ENCODE measurements around the gene CLN5. TPM values are rescaled to one million over a fixed set of nuclear protein-coding genes. Genes with fewer than 3 reads are reported as not detected.

CLN5 gene
- total and polyA plus RNA-seq, 11 donors, result 11.8 to 19.1 (median 15.9) TPM

GRCh38 chr13:76971215-76971614 is 20.7 kb upstream of the CLN5 start:
- Histone ChIP-seq H3K4me3 (no peak overlapping the region), H3K9me3 (no peaks in the 10 kb centered on the region), H3K27ac (no peak overlapping the region), H3K27me3 (peaks cover 0 to 12% (median 4%) of the 10 kb centered on the region in 9 donors), H3K36me3 (no peaks in the 10 kb centered on the region), H3K4me1 (peaks cover 0 to 2% (median 0%) of the 10 kb centered on the region in 12 donors)
- intact Hi-C loops (cut with DNase I), result loop anchor here in 1 of 10 donors (10.0 kb wide), 1 partner anchor 1096 kb away; no protein-coding TSS in a partner anchor
- DNase-seq (no peak), ATAC-seq (no peak)
- 55 to 75% (median 59%) methylated on average over 3 of the region's 3 CpGs for WGBS, 4 donors
- no peak for TF ChIP-seq POLR2A (IDR thresholded peaks at IDR 0.05)
- no peak for TF ChIP-seq CTCF (IDR thresholded peaks at IDR 0.05)

GRCh38 chr13:76971851-76972829 is 19.7 kb upstream of the CLN5 start:
- Histone ChIP-seq H3K27ac (no peak overlapping the region), H3K9me3 (no peaks in the 10 kb centered on the region), H3K36me3 (no peaks in the 10 kb centered on the region), H3K4me3 (no peak overlapping the region), H3K27me3 (peaks cover 0 to 16% (median 4%) of the 10 kb centered on the region in 9 donors), H3K4me1 (peaks cover 0 to 2% (median 0%) of the 10 kb centered on the region in 12 donors)
- TF ChIP-seq CTCF (IDR thresholded peaks at IDR 0.05), result no peak
- no peak for TF ChIP-seq POLR2A (IDR thresholded peaks at IDR 0.05)
- DNase-seq, result no peak
- WGBS, 4 donors, result 44 to 48% (median 46%) methylated on average over 19 of the region's 19 CpGs
- peak in 1 of 4 donors; percentile 46 for ATAC-seq
- intact Hi-C loops (cut with DNase I), result loop anchor here in 1 of 10 donors (10.0 kb wide), 1 partner anchor 1097 kb away; no protein-coding TSS in a partner anchor

GRCh38 chr13:76973920-76974617 is 17.8 kb upstream of the CLN5 start:
- ATAC-seq, result no peak
- Histone ChIP-seq H3K36me3 (no peaks in the 10 kb centered on the region), H3K4me1 (peaks cover 0 to 2% (median 0%) of the 10 kb centered on the region in 12 donors), H3K27ac (no peak overlapping the region), H3K9me3 (no peaks in the 10 kb centered on the region), H3K27me3 (peaks cover 0 to 18% (median 6%) of the 10 kb centered on the region in 9 donors), H3K4me3 (no peak overlapping the region)
- 90 to 95% (median 93%) methylated on average over 6 of the region's 6 CpGs for WGBS, 4 donors
- TF ChIP-seq CTCF (IDR thresholded peaks at IDR 0.05), result no peak
- TF ChIP-seq POLR2A (IDR thresholded peaks at IDR 0.05), result no peak
- DNase-seq, result no peak
- intact Hi-C loops (cut with DNase I), result loop anchor here in 1 of 10 donors (10.0 kb wide), 1 partner anchor 1099 kb away; no protein-coding TSS in a partner anchor

- H3K36me3 ChIP-seq, result no peaks in the 10 kb centered on the region
- H3K27ac ChIP-seq, result no peak overlapping the region
- no peaks in the 10 kb centered on the region for H3K9me3 ChIP-seq
- 92 to 99% (median 94%) methylated on average over 3 of the region's 3 CpGs for WGBS, 4 donors
- intact Hi-C loops (cut with DNase I), result loop anchor here in 1 of 10 donors (10.0 kb wide), 1 partner anchor 1100 kb away; no protein-coding TSS in a partner anchor
- H3K27me3 ChIP-seq, result peaks cover 0 to 23% (median 6%) of the 10 kb centered on the region in 9 donors
- DNase-seq (no peak), ATAC-seq (no peak)
- TF ChIP-seq CTCF (IDR thresholded peaks at IDR 0.05) (no peak), POLR2A (IDR thresholded peaks at IDR 0.05) (no peak)
- no peak overlapping the region for H3K4me3 ChIP-seq
- peaks cover 0 to 3% (median 0%) of the 10 kb centered on the region in 12 donors for H3K4me1 ChIP-seq
These were observed 17.3 kb upstream of the CLN5 start for GRCh38 chr13:76974618-76974975.
